IPS-20b (cell line): ENCODE results near the gene WRNIP1.
"Not testable (repeated sequence)": the region's sequence is repeated elsewhere in the genome, so short reads cannot be mapped to it uniquely, and the experiment has no call there.

ENCODE experiments used
- H3K27ac ChIP-seq: one replicate; pipeline ENCODE4 v1.5.1; 2013; ENCODE audit warnings: low read length
- H3K27me3 ChIP-seq: 2 replicates; pipeline ENCODE4 v1.6.1; 2013; ENCODE audit warnings: mild to moderate bottlenecking, low read length, inconsistent platforms; ENCODE audit not compliant: insufficient read depth
- H3K36me3 ChIP-seq: 2 replicates; pipeline ENCODE4 v1.6.1; 2013; ENCODE audit warnings: low read depth, mild to moderate bottlenecking, inconsistent platforms, low read length, moderate library complexity; ENCODE audit not compliant: insufficient read depth
- H3K4me1 ChIP-seq: 2 replicates; pipeline ENCODE4 v1.6.1; 2013; ENCODE audit warnings: mild to moderate bottlenecking, control low read depth, inconsistent platforms, low read length, moderate library complexity; ENCODE audit not compliant: insufficient read depth
- H3K4me3 ChIP-seq: 2 replicates; pipeline ENCODE4 v1.5.1; 2013; ENCODE audit warnings: mild to moderate bottlenecking, low read length, inconsistent platforms
- H3K9ac ChIP-seq: 2 replicates; pipeline ENCODE4 v1.6.1; 2013; ENCODE audit warnings: low read depth, mild to moderate bottlenecking, inconsistent platforms, low read length, moderate library complexity
- H3K9me3 ChIP-seq: 2 replicates; pipeline ENCODE4 v1.6.1; 2013; ENCODE audit warnings: mild to moderate bottlenecking, low read depth, low read length, inconsistent platforms; ENCODE audit not compliant: insufficient read depth

WRNIP1 gene

GRCh38 chr6:2792330-2793110, 27.3 kb downstream of the WRNIP1 start:
- no peaks in the 10 kb centered on the region for H3K27me3 ChIP-seq
- H3K27ac ChIP-seq, result no peak overlapping the region
- H3K4me3 ChIP-seq, result no peak overlapping the region
- no peaks in the 10 kb centered on the region for H3K36me3 ChIP-seq
- H3K9me3 ChIP-seq, result no peaks in the 10 kb centered on the region
- H3K4me1 ChIP-seq, result peaks cover 6% of the 10 kb centered on the region; the same call in 1 of the 2 replicates
- H3K9ac ChIP-seq, result no peak overlapping the region

GRCh38 chr6:2793534-2794151, 28.4 kb downstream of the WRNIP1 start:
- Histone ChIP-seq H3K9me3 (no peaks in the 10 kb centered on the region), H3K27me3 (no peaks in the 10 kb centered on the region), H3K27ac (no peak overlapping the region), H3K36me3 (no peaks in the 10 kb centered on the region), H3K9ac (no peak overlapping the region), H3K4me3 (no peak overlapping the region), H3K4me1 (peaks cover 8% of the 10 kb centered on the region; the same call in 1 of the 2 replicates)

- no peak overlapping the region for H3K4me3 ChIP-seq
- H3K27ac ChIP-seq, result no peak overlapping the region
- no peaks in the 10 kb centered on the region for H3K36me3 ChIP-seq
- peaks cover 8% of the 10 kb centered on the region; the same call in 1 of the 2 replicates for H3K4me1 ChIP-seq
- no peaks in the 10 kb centered on the region for H3K27me3 ChIP-seq
- H3K9ac ChIP-seq, result no peak overlapping the region
- H3K9me3 ChIP-seq, result no peaks in the 10 kb centered on the region
Measured at GRCh38 chr6:2794171-2794730, 29.1 kb downstream of the WRNIP1 start.

GRCh38 chr6:2795162-2795561, 30.0 kb downstream of the WRNIP1 start:
- Histone ChIP-seq H3K9me3 (no peaks in the 10 kb centered on the region), H3K27ac (no peak overlapping the region), H3K36me3 (no peaks in the 10 kb centered on the region), H3K4me1 (peaks cover 6% of the 10 kb centered on the region; the same call in 1 of the 2 replicates), H3K9ac (no peak overlapping the region), H3K4me3 (no peak overlapping the region), H3K27me3 (no peaks in the 10 kb centered on the region)

GRCh38 chr6:2795956-2796355, 30.8 kb downstream of the WRNIP1 start:
- H3K27me3 ChIP-seq, result no peaks in the 10 kb centered on the region
- H3K9me3 ChIP-seq, result no peaks in the 10 kb centered on the region

GRCh38 chr6:2796861-2797260, 31.7 kb downstream of the WRNIP1 start:
- H3K27ac ChIP-seq, result no peak overlapping the region
- no peaks in the 10 kb centered on the region for H3K36me3 ChIP-seq
- H3K9ac ChIP-seq, result no peak overlapping the region

More at GRCh38 chr6:2795956-2796355, 30.8 kb downstream of the WRNIP1 start:
- no peak overlapping the region for H3K27ac ChIP-seq
- H3K36me3 ChIP-seq, result no peaks in the 10 kb centered on the region
- no peak overlapping the region for H3K4me3 ChIP-seq
- no peak overlapping the region for H3K9ac ChIP-seq
- H3K4me1 ChIP-seq, result peaks cover 2% of the 10 kb centered on the region; the same call in 1 of the 2 replicates

GRCh38 chr6:2797564-2798031, 32.4 kb downstream of the WRNIP1 start:
- peaks cover 2% of the 10 kb centered on the region; the same call in 1 of the 2 replicates for H3K4me1 ChIP-seq
- H3K36me3 ChIP-seq, result no peaks in the 10 kb centered on the region
- H3K27ac ChIP-seq, result no peak overlapping the region
- H3K4me3 ChIP-seq, result no peak overlapping the region
- H3K27me3 ChIP-seq, result no peaks in the 10 kb centered on the region
- H3K9ac ChIP-seq, result no peak overlapping the region
- no peaks in the 10 kb centered on the region for H3K9me3 ChIP-seq

More at GRCh38 chr6:2796861-2797260, 31.7 kb downstream of the WRNIP1 start:
- Histone ChIP-seq H3K4me1 (peaks cover 2% of the 10 kb centered on the region; the same call in 1 of the 2 replicates), H3K9me3 (no peaks in the 10 kb centered on the region), H3K4me3 (no peak overlapping the region), H3K27me3 (no peaks in the 10 kb centered on the region)

GRCh38 chr6:2798586-2799134, 33.5 kb downstream of the WRNIP1 start:
- Histone ChIP-seq H3K36me3 (no peaks in the 10 kb centered on the region), H3K4me1 (peaks cover 2% of the 10 kb centered on the region; the same call in 1 of the 2 replicates), H3K27me3 (no peaks in the 10 kb centered on the region), H3K27ac (no peak overlapping the region), H3K9ac (no peak overlapping the region), H3K4me3 (no peak overlapping the region), H3K9me3 (no peaks in the 10 kb centered on the region)

- Histone ChIP-seq H3K4me1 (peaks cover 2% of the 10 kb centered on the region; the same call in 1 of the 2 replicates), H3K36me3 (no peaks in the 10 kb centered on the region), H3K9me3 (no peaks in the 10 kb centered on the region), H3K27me3 (no peaks in the 10 kb centered on the region), H3K9ac (no peak overlapping the region; the same call in 1 of the 2 replicates), H3K27ac (no peak overlapping the region), H3K4me3 (no peak overlapping the region)
Measured at GRCh38 chr6:2799936-2800527, 34.8 kb downstream of the WRNIP1 start.

- H3K4me1 ChIP-seq, result peaks cover 2% of the 10 kb centered on the region; the same call in 1 of the 2 replicates
- no peaks in the 10 kb centered on the region for H3K36me3 ChIP-seq
- no peak overlapping the region; the same call in 1 of the 2 replicates for H3K9ac ChIP-seq
- no peaks in the 10 kb centered on the region for H3K27me3 ChIP-seq
- no peak overlapping the region for H3K27ac ChIP-seq
- no peaks in the 10 kb centered on the region for H3K9me3 ChIP-seq
- H3K4me3 ChIP-seq, result no peak overlapping the region
Measured at GRCh38 chr6:2800552-2801316, 35.5 kb downstream of the WRNIP1 start.

GRCh38 chr6:2801687-2802086, 36.5 kb downstream of the WRNIP1 start:
- not testable (repeated sequence) for H3K4me3 ChIP-seq, H3K9me3 ChIP-seq, H3K36me3 ChIP-seq, H3K4me1 ChIP-seq, H3K27me3 ChIP-seq, H3K27ac ChIP-seq, H3K9ac ChIP-seq
